T-cell (primary cell): ENCODE measurements around the gene DHX15. TPM values are rescaled to one million over a fixed set of nuclear protein-coding genes. Genes with fewer than 3 reads are reported as not detected.
"Not testable (repeated sequence)": the region's sequence is repeated elsewhere in the genome, so short reads cannot be mapped to it uniquely, and the experiment has no call there.

Source experiments
- ATAC-seq, 4 experiments: fragments of 200-7000 bp in 3 of 4; fragments of 150-1000 bp in 1 of 4; cut with Tn5 transposase; replicated peaks in 1 of 4; 1 replicate in 3 of 4; 2 replicates in 1 of 4; pipeline ENCODE4 v1.10.0; 2021; ENCODE audit warnings: moderate library complexity in 3 of 4, mild to moderate bottlenecking in 2 of 4, moderate number of reproducible peaks in 1 of 4
- CTCF ChIA-PET, 2 donors: fragments of 300-600 bp; sonication (Branson Sonifier 250); formaldehyde crosslinking; loops; one replicate each; lab custom pipeline; 2022; ENCODE audit warnings: antibody characterized with exemption in 2 of 2; lab: Charles Lee
- POLR2A ChIA-PET, 2 donors: fragments of 300-600 bp; sonication (Branson Sonifier 250); formaldehyde crosslinking; loops; one replicate each; lab custom pipeline; 2022; ENCODE audit warnings: antibody characterized with exemption in 2 of 2; lab: Charles Lee
- DNase-seq, 35 experiments: peaks; one replicate each; pipeline versions ENCODE4 v3.0.0 to v3.0.0-alpha.2; 2013 to 2023
- H3K27ac ChIP-seq: one replicate; pipeline ENCODE4 v1.5.1; 2013; ENCODE audit warnings: low read length
- H3K27me3 ChIP-seq, 2 experiments: replicated peaks in 1 of 2; 1 replicate in 1 of 2; 2 replicates in 1 of 2; pipeline versions ENCODE4 v1.6.1 to v1.7.0; 2013; ENCODE audit warnings: low read length in 1 of 2, mixed read lengths in 1 of 2; ENCODE audit not compliant: control insufficient read depth in 2 of 2, insufficient read depth in 2 of 2; ENCODE audit errors: extremely low read depth in 1 of 2
- H3K36me3 ChIP-seq, 2 donors: 1 replicate in 1 of 2; 2 replicates in 1 of 2; pipeline versions ENCODE4 v1.6.1 to v1.7.0; 2013; ENCODE audit warnings: low read length in 1 of 2; ENCODE audit not compliant: control insufficient read depth in 2 of 2, insufficient read depth in 1 of 2; ENCODE audit errors: extremely low read depth in 1 of 2
- H3K4me1 ChIP-seq, 2 experiments: 1 replicate in 1 of 2; 2 replicates in 1 of 2; pipeline versions ENCODE4 v1.6.1 to v1.7.0; 2013; ENCODE audit warnings: low read length in 2 of 2, mixed read lengths in 1 of 2; ENCODE audit not compliant: insufficient read depth in 2 of 2, control insufficient read depth in 1 of 2; ENCODE audit errors: extremely low read depth in 1 of 2
- H3K4me3 ChIP-seq, 2 donors: 1 replicate in 1 of 2; 2 replicates in 1 of 2; pipeline versions ENCODE4 v1.5.1 to v1.7.0; 2013; ENCODE audit warnings: mild to moderate bottlenecking in 2 of 2, low read length in 1 of 2, moderate library complexity in 1 of 2; ENCODE audit not compliant: control insufficient read depth in 1 of 2; ENCODE audit errors: extremely low read depth in 1 of 2
- H3K9me3 ChIP-seq: 2 replicates; pipeline ENCODE4 v1.7.0; 2013
- H3K27ac Mint-ChIP-seq, 2 donors: one replicate each; pipeline ENCODE4 v1.8.0; 2020 to 2021; ENCODE audit warnings: mild to moderate bottlenecking in 2 of 2, mixed read lengths in 2 of 2
- H3K27me3 Mint-ChIP-seq, 2 donors: one replicate each; pipeline ENCODE4 v1.8.0; 2021 to 2022; ENCODE audit warnings: mixed read lengths in 2 of 2
- H3K36me3 Mint-ChIP-seq: one replicate; pipeline ENCODE4 v1.8.0; 2021; ENCODE audit warnings: mixed read lengths
- H3K4me1 Mint-ChIP-seq, 3 donors: one replicate each; pipeline ENCODE4 v1.8.0; 2020 to 2022; ENCODE audit warnings: mixed read lengths in 3 of 3, mild to moderate bottlenecking in 1 of 3
- H3K4me3 Mint-ChIP-seq, 3 donors: one replicate each; pipeline ENCODE4 v1.8.0; 2020 to 2022; ENCODE audit warnings: mild to moderate bottlenecking in 3 of 3, mixed read lengths in 3 of 3, moderate library complexity in 3 of 3
- H3K9me3 Mint-ChIP-seq, 3 donors: one replicate each; pipeline ENCODE4 v1.8.0; 2020 to 2022; ENCODE audit warnings: mixed read lengths in 3 of 3
- WGBS: methylation state at CpG from one replicate; pipeline ENCODE4 v1.1.5; 2013; ENCODE audit warnings: missing lambda C conversion rate; ENCODE audit not compliant: insufficient coverage; 5-methylcytosine and 5-hydroxymethylcytosine counted together
- total RNA-seq, 35 experiments: library from RNA in 6 of 35; stranded (reverse) in 6 of 35; fragments of 120-200 nt in 1 of 35; gene quantifications; one replicate each; pipeline versions ENCODE4 v1.2.1 to v1.2.4 and lab custom pipeline; 2013 to 2026

The DHX15 gene
- total RNA-seq, 5 donors from 2014 or later (not counting 1 experiment from before 2014, with no cell fraction given), result 116 to 174 (median 121) TPM

DNA sequence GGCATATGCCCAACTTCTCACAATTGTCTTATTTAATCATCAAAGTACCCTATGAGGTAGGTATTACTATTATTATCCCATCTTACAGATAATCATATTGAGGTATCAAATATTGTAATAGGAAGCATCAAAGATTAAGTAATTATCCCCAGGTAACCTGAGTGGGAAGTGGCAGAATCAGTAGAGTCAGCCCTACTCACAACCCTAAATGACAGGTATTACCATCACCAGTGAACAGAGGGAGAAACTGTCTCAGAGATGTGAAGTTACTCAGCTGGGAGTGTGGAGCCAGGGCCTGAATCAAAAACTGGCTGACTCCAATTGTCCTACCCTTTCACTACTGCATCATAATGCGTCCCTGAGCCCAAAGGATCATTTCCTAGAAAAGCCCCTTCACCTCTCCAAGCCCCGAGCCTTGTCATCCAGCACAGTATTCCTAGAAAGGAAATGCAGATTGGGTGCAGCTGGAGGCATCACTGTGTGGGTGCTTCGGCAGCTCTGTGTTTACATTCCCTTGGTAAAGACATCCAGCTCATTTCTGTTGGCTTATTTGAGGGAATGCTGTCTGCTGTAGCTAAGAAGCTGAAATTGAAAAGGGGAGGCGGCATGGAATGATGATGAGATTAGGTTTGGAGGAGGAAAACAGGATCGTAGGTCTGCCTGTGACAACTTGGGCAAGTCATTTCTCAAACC is 72.8 kb downstream of the DHX15 start:
- no peak overlapping the region for H3K4me3 ChIP-seq
- ChIA-PET POLR2A (interaction anchor here in 1 of 2 donors (0.6 kb wide), 1 partner anchor 280 kb away, joined by 3 read pairs; no protein-coding TSS in a partner anchor), CTCF (no interaction called here)
- Mint-ChIP-seq H3K4me3 (no peak overlapping the region), H3K9me3 (no peaks in the 10 kb centered on the region), H3K27ac (no peak overlapping the region), H3K27me3 (no peaks in the 10 kb centered on the region), H3K4me1 (no peaks in the 10 kb centered on the region), H3K36me3 (peaks cover 4% of the 10 kb centered on the region)
- no peaks in the 10 kb centered on the region for H3K27me3 ChIP-seq
- H3K36me3 ChIP-seq, result no peaks in the 10 kb centered on the region
- no peaks in the 10 kb centered on the region for H3K9me3 ChIP-seq
- DNase-seq (no peak), ATAC-seq (no peak)
- no peak overlapping the region for H3K27ac ChIP-seq
- WGBS, result 89% methylated on average over 1 of the region's 5 CpGs
- no peaks in the 10 kb centered on the region for H3K4me1 ChIP-seq

GRCh38 chr4:24510091-24510490 is 74.3 kb downstream of the DHX15 start:
- peaks cover 4% of the 10 kb centered on the region for H3K36me3 Mint-ChIP-seq
- H3K27ac Mint-ChIP-seq, result no peak overlapping the region
- H3K9me3 Mint-ChIP-seq, result no peaks in the 10 kb centered on the region
- no peaks in the 10 kb centered on the region for H3K9me3 ChIP-seq
- H3K27ac ChIP-seq, result no peak overlapping the region
- H3K27me3 ChIP-seq, result no peaks in the 10 kb centered on the region
- no peaks in the 10 kb centered on the region for H3K4me1 Mint-ChIP-seq
- WGBS, result 100% methylated on average over 3 of the region's 5 CpGs
- H3K36me3 ChIP-seq, result no peaks in the 10 kb centered on the region
- no peaks in the 10 kb centered on the region for H3K4me1 ChIP-seq
- DNase-seq, result no peak
- no peak for ATAC-seq
- H3K4me3 ChIP-seq, result no peak overlapping the region
- no peaks in the 10 kb centered on the region for H3K27me3 Mint-ChIP-seq
- H3K4me3 Mint-ChIP-seq, result no peak overlapping the region
- ChIA-PET POLR2A (interaction anchor here in 1 of 2 donors (0.7 kb wide), 1 partner anchor 414 kb away, joined by 3 read pairs; no protein-coding TSS in a partner anchor), CTCF (interaction anchor here in 1 of 2 donors (0.7 kb wide), 1 partner anchor 855 kb away, joined by 4 read pairs; no protein-coding TSS in a partner anchor)

DNA sequence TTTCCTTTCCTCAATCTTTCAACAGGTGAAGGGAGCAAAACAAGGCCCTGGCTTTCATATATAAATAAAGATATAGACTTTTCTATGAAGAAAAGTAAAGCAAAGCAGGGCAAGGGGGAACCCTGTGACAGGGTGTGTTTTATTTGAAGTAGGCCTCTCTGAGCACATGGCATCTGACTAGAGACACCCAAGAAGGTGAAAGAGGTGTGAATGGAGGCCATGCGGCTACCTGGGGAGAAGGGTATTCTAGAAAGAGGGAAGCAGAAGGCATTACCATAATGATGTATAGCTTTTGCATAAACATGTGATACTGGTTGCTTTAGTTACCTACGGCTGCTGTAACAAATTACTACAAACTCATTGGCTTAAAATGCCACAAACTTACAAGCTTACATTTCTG is 75.8 kb downstream of the DHX15 start:
- Mint-ChIP-seq H3K36me3 (no peaks in the 10 kb centered on the region), H3K4me3 (no peak overlapping the region), H3K27ac (no peak overlapping the region), H3K27me3 (no peaks in the 10 kb centered on the region), H3K9me3 (no peaks in the 10 kb centered on the region), H3K4me1 (no peaks in the 10 kb centered on the region)
- Histone ChIP-seq H3K4me3 (no peak overlapping the region), H3K4me1 (no peaks in the 10 kb centered on the region), H3K27ac (no peak overlapping the region), H3K36me3 (no peaks in the 10 kb centered on the region), H3K9me3 (no peaks in the 10 kb centered on the region), H3K27me3 (no peaks in the 10 kb centered on the region)
- ChIA-PET CTCF (no interaction called here), POLR2A (no interaction called here)
- DNase-seq (no peak), ATAC-seq (no peak)
- 100% methylated on average over 1 of the region's 2 CpGs for WGBS

GRCh38 chr4:24507439-24507838 is 76.9 kb downstream of the DHX15 start:
- ChIA-PET POLR2A (no interaction called here), CTCF (no interaction called here)
- WGBS, result 89% methylated on average over 5 of the region's 7 CpGs
- no peaks in the 10 kb centered on the region for H3K36me3 Mint-ChIP-seq
- Histone ChIP-seq H3K27me3 (no peaks in the 10 kb centered on the region), H3K9me3 (no peaks in the 10 kb centered on the region), H3K4me1 (no peaks in the 10 kb centered on the region), H3K27ac (no peak overlapping the region), H3K4me3 (no peak overlapping the region), H3K36me3 (no peaks in the 10 kb centered on the region)
- no peaks in the 10 kb centered on the region for H3K9me3 Mint-ChIP-seq
- ATAC-seq (no peak), DNase-seq (no peak)
- H3K4me1 Mint-ChIP-seq, result no peaks in the 10 kb centered on the region
- no peak overlapping the region for H3K4me3 Mint-ChIP-seq
- no peak overlapping the region for H3K27ac Mint-ChIP-seq
- no peaks in the 10 kb centered on the region for H3K27me3 Mint-ChIP-seq

DNA sequence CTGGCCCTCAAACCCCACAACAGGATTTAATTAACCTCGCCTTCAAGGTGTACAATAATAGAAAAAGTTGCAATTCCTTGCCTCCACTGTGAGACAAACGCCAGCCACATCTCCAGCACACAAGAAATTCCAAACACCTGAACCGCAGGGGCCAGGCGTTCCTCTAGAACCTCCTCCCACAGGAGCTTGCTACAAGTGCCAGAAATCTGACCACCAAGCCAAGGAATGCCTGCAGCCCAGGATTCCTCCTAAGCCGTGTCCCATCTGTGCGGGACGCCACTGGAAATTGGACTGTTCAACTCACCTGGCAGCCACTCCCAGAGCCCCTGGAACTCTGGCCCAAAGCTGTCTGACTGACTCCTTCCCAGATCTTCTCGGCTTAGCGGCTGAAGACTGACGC is 81.3 kb downstream of the DHX15 start:
- ATAC-seq, H3K9me3 ChIP-seq, H3K36me3 Mint-ChIP-seq, H3K4me3 ChIP-seq, H3K4me1 ChIP-seq, CTCF ChIA-PET, POLR2A ChIA-PET, DNase-seq, H3K27me3 ChIP-seq, H3K4me1 Mint-ChIP-seq, H3K27ac Mint-ChIP-seq, H3K4me3 Mint-ChIP-seq, H3K36me3 ChIP-seq, H3K27ac ChIP-seq, H3K27me3 Mint-ChIP-seq, H3K9me3 Mint-ChIP-seq: not testable (repeated sequence)
- 96% methylated on average over 5 of the region's 10 CpGs for WGBS

DNA sequence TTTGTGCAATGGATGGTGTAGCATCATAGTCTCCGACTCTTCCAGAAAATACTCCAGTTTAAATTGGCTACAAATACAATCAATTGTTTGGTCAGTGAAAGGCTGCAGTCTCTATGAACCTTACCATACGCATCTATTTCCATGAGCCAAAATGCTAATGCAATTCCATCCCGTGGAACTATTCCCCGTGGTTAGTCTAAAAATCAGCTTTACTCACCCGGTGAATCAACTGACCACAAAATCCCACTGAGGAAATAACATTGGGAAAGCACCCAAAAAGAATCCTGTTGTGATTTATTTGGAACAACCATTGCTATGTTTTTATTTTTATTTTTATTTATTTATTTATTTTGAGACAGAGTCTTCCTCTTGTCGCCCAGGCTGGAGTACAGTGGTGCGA is 87.1 kb downstream of the DHX15 start:
- no CpG with 5 or more reads among the region's 7 CpGs for WGBS
- H3K4me1 Mint-ChIP-seq, result no peaks in the 10 kb centered on the region
- H3K27me3 Mint-ChIP-seq, result peaks cover 0 to 2% of the 10 kb centered on the region in 2 donors
- no peaks in the 10 kb centered on the region for H3K36me3 Mint-ChIP-seq
- no peaks in the 10 kb centered on the region for H3K4me1 ChIP-seq
- H3K4me3 Mint-ChIP-seq, result no peak overlapping the region
- H3K9me3 Mint-ChIP-seq, result peaks cover 0 to 1% (median 0%) of the 10 kb centered on the region in 3 donors
- no peak overlapping the region for H3K27ac Mint-ChIP-seq
- H3K36me3 ChIP-seq, result no peaks in the 10 kb centered on the region
- no peak for DNase-seq
- ChIA-PET POLR2A (no interaction called here), CTCF (no interaction called here)
- no peaks in the 10 kb centered on the region for H3K27me3 ChIP-seq
- no peak overlapping the region for H3K27ac ChIP-seq
- H3K9me3 ChIP-seq, result no peaks in the 10 kb centered on the region
- no peak for ATAC-seq
- no peak overlapping the region for H3K4me3 ChIP-seq
